K562 (cell line): ENCODE measurements around the gene CEBPA.

ENCODE experiments used
- FOXP1 ChIP-seq: sonication (generic); formaldehyde crosslinking; IDR thresholded peaks from 2 replicates; pipeline ENCODE4 v1.8.0; 2022; ENCODE audit warnings: mild to moderate bottlenecking, missing genetic modification reagents
- JUND ChIP-seq, 2 experiments: IDR thresholded peaks; 2 replicates in 1 of 2; 3 replicates in 1 of 2; pipeline ENCODE4 v1.6.1; 2011; ENCODE audit warnings: borderline replicate concordance in 2 of 2, low read depth in 2 of 2, low read length in 2 of 2, improper control_type of control experiment in 1 of 2, missing biosample characterization in 1 of 2, missing genetic modification characterization in 1 of 2, missing genetic modification reagents in 1 of 2
- RAD21 ChIP-seq, 2 experiments: fragments of 250-450 bp in 1 of 2; fragments of 450-650 bp in 1 of 2; sonication (Bioruptor Pico) in 1 of 2; formaldehyde crosslinking in 1 of 2; IDR thresholded peaks in 1 of 2; conservative IDR thresholded peaks in 1 of 2; 2 replicates each; pipeline versions ENCODE4 v1.4.0 to v1.8.0; 2020 to 2022; ENCODE audit warnings: mild to moderate bottlenecking in 2 of 2, moderate library complexity in 1 of 2
- RBM22 ChIP-seq: fragments of 200-400 bp; formaldehyde crosslinking; IDR thresholded peaks from 2 replicates; pipeline ENCODE4 v1.6.1; 2018; ENCODE audit warnings: low read length, low read depth; ENCODE audit not compliant: poor library complexity, severe bottlenecking
- TARDBP ChIP-seq: fragments of 450-650 bp; IDR thresholded peaks from 2 replicates; pipeline ENCODE4 v1.6.1; 2016
- ZNF253 ChIP-seq: fragments of 250-450 bp; sonication (Bioruptor Pico); conservative IDR thresholded peaks from 2 replicates; pipeline ENCODE4 v1.6.1; 2021; ENCODE audit warnings: mild to moderate bottlenecking
- TF ChIP-seq, protein P1 (sequence below), 2 experiments: fragments of 450-650 bp; IDR thresholded peaks; 2 replicates each; pipeline ENCODE4 v1.6.1; 2018; ENCODE audit warnings: mild to moderate bottlenecking in 2 of 2, low read depth in 1 of 2; ENCODE audit not compliant: partially characterized antibody in 2 of 2

DNA sequence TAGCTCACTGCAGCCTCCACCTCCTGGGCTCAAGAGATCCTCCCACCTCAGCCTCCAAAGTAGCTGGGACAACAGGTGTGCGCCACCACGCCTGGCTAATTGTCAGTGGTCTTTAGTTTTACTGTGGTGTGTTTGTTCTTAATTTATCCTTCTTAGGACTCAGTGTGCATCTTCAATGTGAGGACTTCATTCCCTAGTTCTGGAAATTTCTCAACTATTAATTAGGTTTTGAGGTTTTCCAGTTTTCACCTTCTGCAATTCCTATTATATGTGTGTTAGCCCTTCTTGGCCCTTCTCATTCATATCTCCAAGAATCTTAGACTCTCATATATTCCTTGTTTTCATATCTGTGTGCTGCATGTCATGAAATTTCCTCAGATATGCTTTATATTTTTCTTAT lies 44.5 kb downstream of the CEBPA start:
- no peak for TF ChIP-seq RAD21 (CRISPR knock-in tag; conservative IDR thresholded peaks at IDR 0.05 in 1 of 2, IDR thresholded peaks at IDR 0.05 in 1 of 2)
- TF ChIP-seq RBM22 = no peak
- TF ChIP-seq ZNF253 (CRISPR knock-in tag) = no peak
- TF ChIP-seq, protein P1, sequence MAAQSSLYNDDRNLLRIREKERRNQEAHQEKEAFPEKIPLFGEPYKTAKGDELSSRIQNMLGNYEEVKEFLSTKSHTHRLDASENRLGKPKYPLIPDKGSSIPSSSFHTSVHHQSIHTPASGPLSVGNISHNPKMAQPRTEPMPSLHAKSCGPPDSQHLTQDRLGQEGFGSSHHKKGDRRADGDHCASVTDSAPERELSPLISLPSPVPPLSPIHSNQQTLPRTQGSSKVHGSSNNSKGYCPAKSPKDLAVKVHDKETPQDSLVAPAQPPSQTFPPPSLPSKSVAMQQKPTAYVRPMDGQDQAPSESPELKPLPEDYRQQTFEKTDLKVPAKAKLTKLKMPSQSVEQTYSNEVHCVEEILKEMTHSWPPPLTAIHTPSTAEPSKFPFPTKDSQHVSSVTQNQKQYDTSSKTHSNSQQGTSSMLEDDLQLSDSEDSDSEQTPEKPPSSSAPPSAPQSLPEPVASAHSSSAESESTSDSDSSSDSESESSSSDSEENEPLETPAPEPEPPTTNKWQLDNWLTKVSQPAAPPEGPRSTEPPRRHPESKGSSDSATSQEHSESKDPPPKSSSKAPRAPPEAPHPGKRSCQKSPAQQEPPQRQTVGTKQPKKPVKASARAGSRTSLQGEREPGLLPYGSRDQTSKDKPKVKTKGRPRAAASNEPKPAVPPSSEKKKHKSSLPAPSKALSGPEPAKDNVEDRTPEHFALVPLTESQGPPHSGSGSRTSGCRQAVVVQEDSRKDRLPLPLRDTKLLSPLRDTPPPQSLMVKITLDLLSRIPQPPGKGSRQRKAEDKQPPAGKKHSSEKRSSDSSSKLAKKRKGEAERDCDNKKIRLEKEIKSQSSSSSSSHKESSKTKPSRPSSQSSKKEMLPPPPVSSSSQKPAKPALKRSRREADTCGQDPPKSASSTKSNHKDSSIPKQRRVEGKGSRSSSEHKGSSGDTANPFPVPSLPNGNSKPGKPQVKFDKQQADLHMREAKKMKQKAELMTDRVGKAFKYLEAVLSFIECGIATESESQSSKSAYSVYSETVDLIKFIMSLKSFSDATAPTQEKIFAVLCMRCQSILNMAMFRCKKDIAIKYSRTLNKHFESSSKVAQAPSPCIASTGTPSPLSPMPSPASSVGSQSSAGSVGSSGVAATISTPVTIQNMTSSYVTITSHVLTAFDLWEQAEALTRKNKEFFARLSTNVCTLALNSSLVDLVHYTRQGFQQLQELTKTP (IDR thresholded peaks at IDR 0.05; ENCODE audit: low read depth in 1 of 2, partially characterized antibody in 2 of 2) = no peak
- TF ChIP-seq TARDBP = no peak
- TF ChIP-seq JUND (IDR thresholded peaks at IDR 0.05; ENCODE audit: borderline replicate concordance, low read depth, low read length) = no peak
- TF ChIP-seq JUND (tag; IDR thresholded peaks at IDR 0.05; ENCODE audit: borderline replicate concordance, low read depth, low read length) = no peak
- TF ChIP-seq FOXP1 (CRISPR knock-in tag) = no peak
